PC-9 (cell line): ENCODE data around the gene METTL16. TPM values are rescaled to one million over a fixed set of nuclear protein-coding genes. Genes with fewer than 3 reads are reported as not detected.

Experiments
- BruUV-seq: library from RNA; stranded (reverse); fragments of 400-500 nt; replicated peaks from 2 replicates; lab custom pipeline; 2021; lab: Mats Ljungman, UMichigan
- CTCF ChIA-PET: fragments of 300-600 bp; sonication (Branson Sonifier 250); formaldehyde crosslinking; loops from one replicate; lab custom pipeline; 2022; ENCODE audit warnings: antibody characterized with exemption; lab: Charles Lee
- POLR2A ChIA-PET: fragments of 300-600 bp; sonication (Branson Sonifier 250); formaldehyde crosslinking; loops from one replicate; lab custom pipeline; 2022; ENCODE audit warnings: antibody characterized with exemption; ENCODE audit not compliant: unreplicated experiment; lab: Charles Lee
- DNase-seq, 2 experiments: peaks; one replicate each; pipeline versions ENCODE4 v3.0.0 to v3.0.0-alpha.2; 2015 to 2022; ENCODE audit warnings: mixed read lengths in 1 of 2
- H2AFZ ChIP-seq: fragments of 200-600 bp; sonication (generic); 2 replicates; pipeline ENCODE4 v1.8.1; 2017; ENCODE audit warnings: antibody characterized with exemption
- H3F3A ChIP-seq: fragments of 200-600 bp; sonication (generic); 2 replicates; pipeline ENCODE4 v1.8.1; 2017; ENCODE audit warnings: antibody characterized with exemption, mild to moderate bottlenecking, low read depth; ENCODE audit not compliant: insufficient read depth
- H3K27ac ChIP-seq: fragments of 200-600 bp; sonication (generic); 2 replicates; pipeline ENCODE4 v1.6.1; 2016; ENCODE audit warnings: mixed run types
- H3K27me3 ChIP-seq: fragments of 200-600 bp; sonication (generic); 2 replicates; pipeline ENCODE4 v1.6.1; 2016; ENCODE audit warnings: low read depth, mixed run types; ENCODE audit not compliant: insufficient read depth
- H3K36me3 ChIP-seq: fragments of 200-600 bp; sonication (generic); 2 replicates; pipeline ENCODE4 v1.6.1; 2016; ENCODE audit warnings: low read depth, mixed run types
- H3K4me1 ChIP-seq: fragments of 200-600 bp; sonication (generic); replicated peaks from 2 replicates; pipeline ENCODE4 v1.6.1; 2016; ENCODE audit warnings: mixed run types; ENCODE audit not compliant: insufficient read depth
- H3K4me2 ChIP-seq: fragments of 200-600 bp; sonication (generic); 2 replicates; pipeline ENCODE4 v1.6.1; 2017; ENCODE audit warnings: mixed run types
- H3K4me3 ChIP-seq: fragments of 200-600 bp; sonication (generic); 2 replicates; pipeline ENCODE4 v1.6.1; 2016; ENCODE audit warnings: mixed run types
- H3K79me2 ChIP-seq: fragments of 200-600 bp; sonication (generic); 2 replicates; pipeline ENCODE4 v1.6.1; 2017; ENCODE audit warnings: low read depth, mixed run types
- H3K9me2 ChIP-seq: fragments of 200-600 bp; sonication (generic); 2 replicates; pipeline ENCODE4 v1.8.1; 2017; ENCODE audit warnings: mild to moderate bottlenecking; ENCODE audit not compliant: insufficient read depth
- H3K9me3 ChIP-seq: fragments of 200-600 bp; sonication (generic); 2 replicates; pipeline ENCODE4 v1.8.1; 2016; ENCODE audit warnings: low read depth; ENCODE audit not compliant: insufficient read depth
- H4K20me1 ChIP-seq: fragments of 200-600 bp; sonication (generic); 2 replicates; pipeline ENCODE4 v1.8.1; 2017; ENCODE audit not compliant: insufficient read depth
- EZH2 ChIP-seq: fragments of 200-600 bp; sonication (generic); IDR thresholded peaks from 2 replicates; pipeline ENCODE4 v1.8.0; 2017; ENCODE audit warnings: antibody characterized with exemption, low read depth
- intact Hi-C: fragments of 100-400 bp; cut with micrococcal nuclease; formaldehyde crosslinking; loops from one replicate; pipeline ENCODE4 v1.10.0; 2022; ENCODE audit not compliant: unreplicated experiment
- total RNA-seq: library from RNA; stranded (reverse); gene quantifications from 2 replicates; pipeline ENCODE4 v1.2.3, GENCODE V29; 2021
- TF ChIP-seq, protein P1 (sequence below): fragments of 200-600 bp; sonication (generic); conservative IDR thresholded peaks from 2 replicates; pipeline ENCODE4 v1.6.1; 2017; ENCODE audit warnings: mixed run types, antibody characterized with exemption, mild to moderate bottlenecking, moderate library complexity

Gene METTL16
- total RNA-seq, 1 experiment from 2014 or later, result 46.2 TPM

DNA sequence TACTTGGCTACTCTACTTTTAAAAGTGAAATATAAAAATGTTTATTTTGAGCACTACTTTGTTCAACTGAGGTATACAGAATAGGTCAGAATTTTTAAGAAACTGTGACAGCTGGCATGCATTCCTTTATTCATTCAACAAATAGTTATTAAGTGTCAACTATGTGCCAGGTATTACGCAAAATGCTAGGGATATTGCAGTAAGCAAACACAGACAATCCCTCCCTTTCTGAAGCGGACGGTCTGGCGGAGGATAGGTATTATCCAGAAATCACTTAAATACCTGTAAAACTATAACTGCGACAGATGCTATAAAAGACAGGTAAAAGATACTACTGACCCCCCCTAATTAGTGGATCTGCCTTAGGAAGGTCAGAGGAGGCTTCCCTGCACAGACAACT lies 26.1 kb downstream of the METTL16 start:
- DNase-seq, result peak; percentile 11 to 80

DNA sequence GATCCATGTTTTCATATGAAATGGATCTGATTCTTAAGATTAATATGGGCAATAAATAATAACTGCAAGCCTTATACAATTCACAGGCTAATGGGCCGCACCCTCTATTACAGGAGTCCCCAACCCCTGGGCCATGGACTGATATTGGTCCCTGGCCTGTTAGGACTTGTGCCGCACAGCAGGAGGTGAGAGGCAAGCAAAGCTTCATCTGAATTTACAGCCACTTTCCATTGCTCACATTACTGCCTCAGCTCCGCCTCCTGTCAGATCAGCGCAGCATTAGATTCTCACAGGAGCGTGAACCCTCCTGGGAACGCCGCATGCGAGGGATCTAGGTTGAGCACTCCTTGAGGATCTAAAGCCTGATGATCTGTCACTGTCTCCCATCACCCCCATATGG lies 26.8 kb downstream of the METTL16 start:
- peaks cover 25% of the 10 kb centered on the region for H3K4me1 ChIP-seq
- peaks cover 87% of the 10 kb centered on the region for H3K79me2 ChIP-seq
- H3K36me3 ChIP-seq, result no peaks in the 10 kb centered on the region
- no peak overlapping the region for H3K4me2 ChIP-seq
- no peak overlapping the region for H3K4me3 ChIP-seq
- no peaks in the 10 kb centered on the region for H3K9me3 ChIP-seq
- TF ChIP-seq, protein P1, sequence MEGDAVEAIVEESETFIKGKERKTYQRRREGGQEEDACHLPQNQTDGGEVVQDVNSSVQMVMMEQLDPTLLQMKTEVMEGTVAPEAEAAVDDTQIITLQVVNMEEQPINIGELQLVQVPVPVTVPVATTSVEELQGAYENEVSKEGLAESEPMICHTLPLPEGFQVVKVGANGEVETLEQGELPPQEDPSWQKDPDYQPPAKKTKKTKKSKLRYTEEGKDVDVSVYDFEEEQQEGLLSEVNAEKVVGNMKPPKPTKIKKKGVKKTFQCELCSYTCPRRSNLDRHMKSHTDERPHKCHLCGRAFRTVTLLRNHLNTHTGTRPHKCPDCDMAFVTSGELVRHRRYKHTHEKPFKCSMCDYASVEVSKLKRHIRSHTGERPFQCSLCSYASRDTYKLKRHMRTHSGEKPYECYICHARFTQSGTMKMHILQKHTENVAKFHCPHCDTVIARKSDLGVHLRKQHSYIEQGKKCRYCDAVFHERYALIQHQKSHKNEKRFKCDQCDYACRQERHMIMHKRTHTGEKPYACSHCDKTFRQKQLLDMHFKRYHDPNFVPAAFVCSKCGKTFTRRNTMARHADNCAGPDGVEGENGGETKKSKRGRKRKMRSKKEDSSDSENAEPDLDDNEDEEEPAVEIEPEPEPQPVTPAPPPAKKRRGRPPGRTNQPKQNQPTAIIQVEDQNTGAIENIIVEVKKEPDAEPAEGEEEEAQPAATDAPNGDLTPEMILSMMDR, result no peak
- no peak for TF ChIP-seq EZH2
- ChIA-PET CTCF (no interaction called here), POLR2A (interaction anchor here (0.6 kb wide), 1 partner anchor 268 kb away, joined by 6 read pairs; no protein-coding TSS in a partner anchor)
- intact Hi-C loops, result no loop called here
- no peaks in the 10 kb centered on the region for H3K9me2 ChIP-seq
- H3K27ac ChIP-seq, result no peak overlapping the region
- peaks cover 15% of the 10 kb centered on the region; the same call in 1 of the 2 replicates for H3F3A ChIP-seq
- peaks cover 24% of the 10 kb centered on the region for H4K20me1 ChIP-seq
- no peak overlapping the region for H2AFZ ChIP-seq
- DNase-seq, result no peak
- BruUV-seq, result no TSS peak
- H3K27me3 ChIP-seq, result no peaks in the 10 kb centered on the region

More for the DNA sequence above, 26.1 kb downstream of the METTL16 start:
- Histone ChIP-seq H3K9me3 (no peaks in the 10 kb centered on the region), H3K27me3 (no peaks in the 10 kb centered on the region), H3K27ac (peak overlapping the region; percentile 72), H3K4me3 (no peak overlapping the region; the same call in 1 of the 2 replicates), H3F3A (peaks cover 15% of the 10 kb centered on the region; the same call in 1 of the 2 replicates), H4K20me1 (peaks cover 24% of the 10 kb centered on the region), H3K4me1 (peaks cover 25% of the 10 kb centered on the region), H2AFZ (peak overlapping the region; percentile 58), H3K36me3 (no peaks in the 10 kb centered on the region), H3K9me2 (no peaks in the 10 kb centered on the region), H3K79me2 (peaks cover 89% of the 10 kb centered on the region), H3K4me2 (peak overlapping the region; percentile 66)
- intact Hi-C loops, result no loop called here
- no TSS peak for BruUV-seq
- ChIA-PET POLR2A (interaction anchor here (0.5 to 0.6 kb wide), 2 partner anchors 108 to 267 kb away, joined by 3 to 6 read pairs; partner anchors contain the start of gene PAFAH1B1), CTCF (no interaction called here)
- no peak for TF ChIP-seq EZH2
- TF ChIP-seq, protein P1, result no peak

DNA sequence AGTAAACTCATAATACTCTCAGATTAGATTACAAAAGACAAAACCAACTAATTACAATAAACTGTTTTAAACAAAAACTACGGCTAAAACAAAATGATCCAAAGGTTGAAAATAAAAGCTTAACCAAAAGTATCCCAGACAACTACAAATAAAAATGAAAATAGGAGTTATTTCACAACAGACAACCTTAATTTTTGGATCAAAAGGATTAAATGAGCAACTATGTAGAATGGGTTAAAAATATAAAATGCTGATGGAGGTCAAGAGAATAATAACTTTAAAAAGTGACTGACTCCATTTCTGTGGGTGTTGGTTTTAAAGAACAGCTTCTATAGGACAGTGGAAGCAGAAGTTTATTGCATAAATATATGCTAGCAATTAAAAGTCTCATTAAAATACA lies 28.6 kb downstream of the METTL16 start:
- H3K36me3 ChIP-seq, result 0 out of 2 replicates have a peak, but pooled peaks cover 5% of the 10 kb centered on the region
- H3K9me2 ChIP-seq, result no peaks in the 10 kb centered on the region
- H3K4me2 ChIP-seq, result no peak overlapping the region
- peaks cover 15% of the 10 kb centered on the region; the same call in 1 of the 2 replicates for H3F3A ChIP-seq
- intact Hi-C loops, result no loop called here
- DNase-seq, result no peak
- peaks cover 78% of the 10 kb centered on the region for H3K79me2 ChIP-seq
- no TSS peak for BruUV-seq
- H3K4me3 ChIP-seq, result no peak overlapping the region
- no peaks in the 10 kb centered on the region for H3K27me3 ChIP-seq
- H2AFZ ChIP-seq, result no peak overlapping the region
- no peak overlapping the region for H3K27ac ChIP-seq
- no peaks in the 10 kb centered on the region for H3K9me3 ChIP-seq
- H4K20me1 ChIP-seq, result peaks cover 28% of the 10 kb centered on the region
- POLR2A ChIA-PET, result no interaction called here
- peaks cover 25% of the 10 kb centered on the region for H3K4me1 ChIP-seq
- CTCF ChIA-PET, result interaction anchor here (0.5 to 0.7 kb wide), 2 partner anchors 54 to 76 kb away, joined by 3 read pairs; no protein-coding TSS in a partner anchor
- TF ChIP-seq, protein P1, result no peak
- TF ChIP-seq EZH2, result no peak
